ENCODE results near the gene ZFYVE9. TPM values are rescaled to one million over a fixed set of nuclear protein-coding genes. Genes with fewer than 3 reads are reported as not detected.
"Not testable (repeated sequence)": the region's sequence is repeated elsewhere in the genome, so short reads cannot be mapped to it uniquely, and the experiment has no call there.

The ZFYVE9 gene, protein sequence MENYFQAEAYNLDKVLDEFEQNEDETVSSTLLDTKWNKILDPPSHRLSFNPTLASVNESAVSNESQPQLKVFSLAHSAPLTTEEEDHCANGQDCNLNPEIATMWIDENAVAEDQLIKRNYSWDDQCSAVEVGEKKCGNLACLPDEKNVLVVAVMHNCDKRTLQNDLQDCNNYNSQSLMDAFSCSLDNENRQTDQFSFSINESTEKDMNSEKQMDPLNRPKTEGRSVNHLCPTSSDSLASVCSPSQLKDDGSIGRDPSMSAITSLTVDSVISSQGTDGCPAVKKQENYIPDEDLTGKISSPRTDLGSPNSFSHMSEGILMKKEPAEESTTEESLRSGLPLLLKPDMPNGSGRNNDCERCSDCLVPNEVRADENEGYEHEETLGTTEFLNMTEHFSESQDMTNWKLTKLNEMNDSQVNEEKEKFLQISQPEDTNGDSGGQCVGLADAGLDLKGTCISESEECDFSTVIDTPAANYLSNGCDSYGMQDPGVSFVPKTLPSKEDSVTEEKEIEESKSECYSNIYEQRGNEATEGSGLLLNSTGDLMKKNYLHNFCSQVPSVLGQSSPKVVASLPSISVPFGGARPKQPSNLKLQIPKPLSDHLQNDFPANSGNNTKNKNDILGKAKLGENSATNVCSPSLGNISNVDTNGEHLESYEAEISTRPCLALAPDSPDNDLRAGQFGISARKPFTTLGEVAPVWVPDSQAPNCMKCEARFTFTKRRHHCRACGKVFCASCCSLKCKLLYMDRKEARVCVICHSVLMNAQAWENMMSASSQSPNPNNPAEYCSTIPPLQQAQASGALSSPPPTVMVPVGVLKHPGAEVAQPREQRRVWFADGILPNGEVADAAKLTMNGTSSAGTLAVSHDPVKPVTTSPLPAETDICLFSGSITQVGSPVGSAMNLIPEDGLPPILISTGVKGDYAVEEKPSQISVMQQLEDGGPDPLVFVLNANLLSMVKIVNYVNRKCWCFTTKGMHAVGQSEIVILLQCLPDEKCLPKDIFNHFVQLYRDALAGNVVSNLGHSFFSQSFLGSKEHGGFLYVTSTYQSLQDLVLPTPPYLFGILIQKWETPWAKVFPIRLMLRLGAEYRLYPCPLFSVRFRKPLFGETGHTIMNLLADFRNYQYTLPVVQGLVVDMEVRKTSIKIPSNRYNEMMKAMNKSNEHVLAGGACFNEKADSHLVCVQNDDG (N-terminal part only)
- 4.8 TPM for polyA plus RNA-seq (2012; ENCODE audit: insufficient read depth, insufficient read length)

- H3K4me3 ChIP-seq (ENCODE audit: low read length), result peak within 1 kb of the TSS; percentile 70
- DNase-seq (ENCODE audit: low read depth, low spot score), result peak; percentile 37
These were observed at the start of gene ZFYVE9 for GRCh38 chr1:52141513-52142219. ZFYVE9 (plus strand) TSS chr1:52142089; CDS start chr1:52233207, 91,118 bp downstream.

- not testable (repeated sequence) for DNase-seq (ENCODE audit: low read depth, low spot score)
These were observed 47.6 kb upstream of the ZFYVE9 start for GRCh38 chr1:52094300-52094699.

GRCh38 chr1:52096216-52096615, 45.7 kb upstream of the ZFYVE9 start:
- DNase-seq (ENCODE audit: low read depth, low spot score), result no peak
- no peak overlapping the region for H3K4me3 ChIP-seq (ENCODE audit: low read length)

More at GRCh38 chr1:52094300-52094699, 47.6 kb upstream of the ZFYVE9 start:
- not testable (repeated sequence) for H3K4me3 ChIP-seq (ENCODE audit: low read length)

GRCh38 chr1:52098139-52098871, 43.6 kb upstream of the ZFYVE9 start:
- DNase-seq (ENCODE audit: low read depth, low spot score), result no peak
- H3K4me3 ChIP-seq (ENCODE audit: low read length), result no peak overlapping the region

- no peak for DNase-seq (ENCODE audit: low read depth, low spot score)
- no peak overlapping the region for H3K4me3 ChIP-seq (ENCODE audit: low read length)
These were observed 39.4 kb upstream of the ZFYVE9 start for GRCh38 chr1:52102336-52103013.

DNA sequence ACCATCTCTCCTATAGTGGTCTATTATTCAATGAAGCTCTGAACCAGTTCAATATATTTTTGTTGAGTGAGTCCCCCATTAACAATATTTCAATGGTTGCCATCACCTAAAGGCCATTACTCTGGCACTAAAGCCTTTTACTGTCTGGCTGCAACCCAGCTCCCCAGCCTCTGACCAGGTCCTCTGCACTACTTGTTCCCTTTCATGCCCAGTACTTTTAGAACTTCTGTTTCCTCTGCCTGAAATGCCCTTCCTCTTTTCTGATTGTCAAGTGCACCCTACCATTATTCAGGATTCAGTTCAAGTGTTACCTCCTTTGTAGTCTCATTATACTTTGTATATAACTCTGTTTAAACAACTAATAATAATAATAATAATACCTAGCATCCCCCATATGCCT, 30.4 kb upstream of the ZFYVE9 start:
- no peak overlapping the region for H3K4me3 ChIP-seq (ENCODE audit: low read length)
- DNase-seq (ENCODE audit: low read depth, low spot score), result no peak

DNA sequence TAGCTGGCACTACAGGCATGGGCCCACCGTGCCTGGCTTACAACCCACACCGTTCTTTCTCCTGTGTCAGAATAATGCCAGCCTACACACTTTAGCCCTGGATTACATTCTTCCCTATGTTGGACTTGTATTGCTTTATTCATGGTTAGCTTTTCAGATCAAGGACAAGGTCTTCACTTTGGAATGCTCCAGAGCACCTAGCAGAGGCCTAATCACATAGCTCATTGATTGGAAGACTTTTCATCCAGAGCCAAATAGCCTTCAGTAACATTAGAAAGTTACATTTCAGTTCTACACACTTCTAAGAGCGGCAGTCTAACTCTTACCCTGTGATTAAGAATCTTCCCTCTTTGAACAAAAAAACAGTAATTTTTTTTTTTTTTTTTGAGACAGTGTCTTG, 29.4 kb upstream of the ZFYVE9 start:
- no peak overlapping the region for H3K4me3 ChIP-seq (ENCODE audit: low read length)
- no peak for DNase-seq (ENCODE audit: low read depth, low spot score)

DNA sequence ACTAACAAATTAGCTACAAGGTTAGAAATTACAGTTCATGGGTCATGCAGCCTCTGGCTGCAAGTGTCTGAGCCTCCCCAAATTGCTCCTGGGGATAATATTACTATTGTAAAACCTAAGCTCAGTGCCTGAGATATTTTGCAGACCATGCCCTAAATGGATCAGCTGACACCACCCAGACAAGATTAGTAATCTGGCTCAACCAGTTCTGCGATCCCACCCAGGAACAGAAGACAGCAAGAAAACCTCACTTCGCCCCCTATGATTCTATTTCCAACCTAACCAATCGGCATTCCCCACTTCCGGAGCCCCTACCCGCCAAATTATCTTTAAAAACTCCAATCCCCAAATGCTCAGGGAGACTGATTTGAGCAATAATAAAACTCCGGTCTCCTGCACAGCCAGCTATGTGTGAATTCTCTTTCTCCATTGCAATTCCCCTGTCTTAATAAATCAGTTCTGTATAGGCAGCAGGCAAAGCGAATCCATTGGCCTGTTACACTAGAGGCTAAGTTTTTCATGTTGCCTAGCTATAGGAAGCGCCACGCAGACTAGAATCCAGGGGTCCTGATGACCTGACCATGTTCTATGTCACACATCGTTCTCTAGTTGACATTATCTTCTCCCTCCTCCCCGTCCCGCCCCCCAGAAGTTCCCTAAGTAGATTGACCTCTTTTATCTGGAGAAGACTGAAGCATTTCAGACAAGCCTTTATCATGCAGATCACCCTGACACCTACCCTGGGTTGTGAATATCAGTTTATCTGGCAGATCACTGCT, 22.4 kb upstream of the ZFYVE9 start:
- H3K4me3 ChIP-seq (ENCODE audit: low read length), result no peak overlapping the region
- DNase-seq (ENCODE audit: low read depth, low spot score), result no peak

GRCh38 chr1:52122384-52122783, 19.5 kb upstream of the ZFYVE9 start:
- H3K4me3 ChIP-seq (ENCODE audit: low read length), result no peak overlapping the region
- DNase-seq (ENCODE audit: low read depth, low spot score), result no peak

GRCh38 chr1:52123622-52124021, 18.3 kb upstream of the ZFYVE9 start:
- no peak overlapping the region for H3K4me3 ChIP-seq (ENCODE audit: low read length)
- DNase-seq (ENCODE audit: low read depth, low spot score), result no peak

- H3K4me3 ChIP-seq (ENCODE audit: low read length), result no peak overlapping the region
- DNase-seq (ENCODE audit: low read depth, low spot score), result no peak
These were observed 16.0 kb upstream of the ZFYVE9 start for GRCh38 chr1:52125736-52126359.

GRCh38 chr1:52127181-52128180, 14.4 kb upstream of the ZFYVE9 start:
- DNase-seq (ENCODE audit: low read depth, low spot score), result no peak
- no peak overlapping the region for H3K4me3 ChIP-seq (ENCODE audit: low read length)

GRCh38 chr1:52139817-52140540, 1.9 kb upstream of the ZFYVE9 start:
- H3K4me3 ChIP-seq (ENCODE audit: low read length), result no peak overlapping the region
- no peak for DNase-seq (ENCODE audit: low read depth, low spot score)

DNA sequence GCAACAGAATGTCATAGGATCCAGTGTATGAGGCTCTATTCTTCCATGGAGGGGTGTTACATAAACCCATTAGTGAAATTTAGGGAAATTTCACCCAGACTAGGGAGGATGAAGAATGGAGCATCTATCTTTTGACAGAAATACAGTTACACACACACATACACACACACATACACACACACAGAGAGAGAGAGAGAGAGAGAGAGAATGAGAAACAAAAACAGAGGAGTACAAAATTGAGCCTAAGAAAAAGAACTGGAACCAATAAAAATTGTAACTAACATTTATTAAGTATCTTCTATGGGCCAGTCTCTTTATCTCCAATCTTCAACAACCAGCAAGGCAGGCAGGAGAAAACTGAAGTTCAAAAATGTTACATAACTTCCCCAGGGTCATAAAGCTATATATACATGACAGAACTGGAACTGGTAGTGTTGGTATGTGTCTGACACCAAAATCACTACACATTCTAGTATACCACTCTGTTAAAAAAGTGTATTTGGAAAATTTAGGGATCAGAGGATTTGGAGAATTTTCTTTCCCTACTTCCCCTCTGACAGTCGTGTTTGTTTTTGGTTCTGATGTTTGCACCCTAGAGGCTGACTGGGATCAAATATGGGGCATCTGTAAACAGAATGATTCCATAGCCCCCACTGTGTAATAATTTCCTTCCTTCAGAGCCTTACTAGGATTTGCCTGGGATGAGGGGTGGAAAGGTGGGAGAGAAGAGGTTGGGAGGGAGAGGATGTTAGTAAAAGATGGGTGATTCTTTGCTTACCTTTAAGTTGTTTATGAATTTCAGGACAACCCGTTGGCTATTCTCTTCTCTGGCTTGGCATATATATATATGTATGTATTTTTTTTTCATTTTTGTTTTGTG, 1.0 kb upstream of the ZFYVE9 start:
- DNase-seq (ENCODE audit: low read depth, low spot score), result no peak
- H3K4me3 ChIP-seq (ENCODE audit: low read length), result peak overlapping the region; percentile 70

Data from Jurkat, Clone E6-1 (cell line).